Panc1 (cell line): ENCODE results near the gene THEMIS2.

Experiments used
- CTCF ChIP-seq: fragments of 450-650 bp; IDR thresholded peaks from 2 replicates; pipeline ENCODE4 v1.5.1; 2017; ENCODE audit warnings: mild to moderate bottlenecking
- POLR2AphosphoS5 ChIP-seq: IDR thresholded peaks from 2 replicates; pipeline ENCODE4 v1.6.1; 2012; ENCODE audit warnings: mild to moderate bottlenecking, low read depth, low read length, moderate library complexity
- SIN3A ChIP-seq: IDR thresholded peaks from 2 replicates; pipeline ENCODE4 v1.6.1; 2012; ENCODE audit warnings: low read depth, mild to moderate bottlenecking, low read length, moderate library complexity, borderline replicate concordance; ENCODE audit not compliant: insufficient read depth

- no peak for TF ChIP-seq CTCF
- TF ChIP-seq SIN3A = no peak
- TF ChIP-seq POLR2AphosphoS5 = no peak
These were observed 56.0 kb downstream of the THEMIS2 start for GRCh38 chr1:27928216-27928954.
